NB4 (cell line): ENCODE results near the gene CABLES1.

ENCODE experiments used
- DNase-seq: peaks from one replicate; pipeline ENCODE4 v3.0.0; 2010; ENCODE audit warnings: low read depth
- H3K4me3 ChIP-seq: one replicate; pipeline ENCODE4 v1.5.1; 2011; ENCODE audit warnings: mild to moderate bottlenecking, low read depth, low read length, moderate library complexity
- CTCF ChIP-seq: IDR thresholded peaks from one replicate; pipeline ENCODE4 v1.5.1; 2012; ENCODE audit warnings: low read depth, low read length
- MAX ChIP-seq: IDR thresholded peaks from 2 replicates; pipeline ENCODE4 v1.6.1; 2011; ENCODE audit warnings: low read depth, low read length
- MYC ChIP-seq: IDR thresholded peaks from 2 replicates; pipeline ENCODE4 v1.6.1; 2011; ENCODE audit warnings: low read depth, low read length
- POLR2A ChIP-seq: IDR thresholded peaks from 2 replicates; pipeline ENCODE4 v1.6.1; 2011; ENCODE audit warnings: mild to moderate bottlenecking; ENCODE audit not compliant: insufficient read length; ENCODE audit errors: extremely low read depth

Gene CABLES1

GRCh38 chr18:23234619-23235018 lies 99.3 kb downstream of the CABLES1 start:
- H3K4me3 ChIP-seq: no peak overlapping the region
- DNase-seq: no peak
- TF ChIP-seq MAX (no peak), POLR2A (no peak), MYC (no peak), CTCF (no peak)

- H3K4me3 ChIP-seq: no peak overlapping the region
- TF ChIP-seq MAX: no peak
- no peak for TF ChIP-seq POLR2A
- TF ChIP-seq MYC: no peak
- no peak for TF ChIP-seq CTCF
- DNase-seq: no peak
These were observed 100.1 kb downstream of the CABLES1 start for GRCh38 chr18:23235336-23235735.

- no peak overlapping the region for H3K4me3 ChIP-seq
- no peak for DNase-seq
- TF ChIP-seq MYC: no peak
- no peak for TF ChIP-seq POLR2A
- TF ChIP-seq MAX: no peak
- no peak for TF ChIP-seq CTCF
These were observed 100.6 kb downstream of the CABLES1 start for GRCh38 chr18:23235860-23236259.

- TF ChIP-seq MAX (no peak), CTCF (no peak), POLR2A (no peak), MYC (no peak)
- no peak for DNase-seq
These were observed 101.7 kb downstream of the CABLES1 start for GRCh38 chr18:23236876-23237468.

GRCh38 chr18:23237524-23238151 lies 102.4 kb downstream of the CABLES1 start:
- no peak for DNase-seq
- no peak for TF ChIP-seq MYC
- no peak for TF ChIP-seq MAX
- no peak overlapping the region for H3K4me3 ChIP-seq

More at GRCh38 chr18:23236876-23237468, 101.7 kb downstream of the CABLES1 start:
- no peak overlapping the region for H3K4me3 ChIP-seq

- no peak for DNase-seq
- TF ChIP-seq CTCF (no peak), POLR2A (no peak), MAX (no peak), MYC (no peak)
- H3K4me3 ChIP-seq: no peak overlapping the region
These were observed 102.9 kb downstream of the CABLES1 start for GRCh38 chr18:23238152-23238531.
